Activated T-cell treated with anti-CD3 and anti-CD28 coated beads, Interleukin-2, amount 50 U/mL, for 72 hours (primary cell): Measurements from ENCODE around the gene SLC1A3. TPM values are rescaled to one million over a fixed set of nuclear protein-coding genes. Genes with fewer than 3 reads are reported as not detected.

Experiments used
- ATAC-seq, 2 donors: fragments of 150-1000 bp; cut with Tn5 transposase; replicated peaks in 1 of 2; 2 replicates each; pipeline ENCODE4 v1.10.0; 2021; ENCODE audit warnings: moderate library complexity in 2 of 2, mild to moderate bottlenecking in 1 of 2
- DNase-seq, 2 donors: peaks; one replicate each; pipeline ENCODE4 v3.0.0; 2021 to 2022; ENCODE audit warnings: mixed read lengths in 1 of 2
- H3K27ac Mint-ChIP-seq: one replicate; pipeline ENCODE4 v1.8.0; 2022; ENCODE audit warnings: mild to moderate bottlenecking, moderate library complexity, mixed read lengths
- H3K27me3 Mint-ChIP-seq: one replicate; pipeline ENCODE4 v1.8.0; 2022; ENCODE audit warnings: low read depth, mixed read lengths
- H3K36me3 Mint-ChIP-seq, 2 donors: one replicate each; pipeline ENCODE4 v1.8.0; 2022; ENCODE audit warnings: mixed read lengths in 2 of 2, mild to moderate bottlenecking in 1 of 2; ENCODE audit not compliant: insufficient read depth in 2 of 2
- H3K4me1 Mint-ChIP-seq: one replicate; pipeline ENCODE4 v1.8.0; 2022; ENCODE audit warnings: low read depth, mixed read lengths
- H3K4me3 Mint-ChIP-seq, 2 donors: one replicate each; pipeline ENCODE4 v1.8.0; 2022; ENCODE audit warnings: mild to moderate bottlenecking in 2 of 2, mixed read lengths in 2 of 2, moderate library complexity in 2 of 2
- H3K9me3 Mint-ChIP-seq, 2 donors: one replicate each; pipeline ENCODE4 v1.8.0; 2022; ENCODE audit warnings: mixed read lengths in 2 of 2
- total RNA-seq, 2 donors: library from RNA; stranded (reverse); gene quantifications; one replicate each; pipeline ENCODE4 v1.2.3, GENCODE V29; 2022

SLC1A3 gene
- total RNA-seq, 2 donors from 2014 or later: 0.62 to 1.5 TPM

DNA sequence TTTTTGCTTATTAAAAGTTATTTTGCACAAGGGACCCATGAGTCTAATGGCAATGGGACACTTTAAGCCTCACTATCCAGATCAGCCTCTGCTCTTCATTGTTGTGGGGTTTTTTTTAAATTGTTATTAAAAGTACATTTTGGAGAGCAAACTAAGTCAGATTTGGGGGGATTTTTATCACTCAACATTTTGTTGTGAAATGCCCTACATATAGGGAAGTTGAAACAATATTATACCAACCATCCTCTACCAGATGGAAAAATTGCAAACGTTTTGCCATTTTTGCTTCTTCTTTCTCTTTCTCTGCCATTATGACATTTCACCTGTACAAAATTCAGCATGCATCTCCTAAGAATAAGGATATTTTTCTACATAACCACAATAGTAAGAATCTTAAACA, 75.3 kb downstream of the SLC1A3 start:
- no peak overlapping the region for H3K27ac Mint-ChIP-seq
- DNase-seq: no peak
- H3K4me1 Mint-ChIP-seq: no peaks in the 10 kb centered on the region
- no peak for ATAC-seq
- H3K27me3 Mint-ChIP-seq: no peaks in the 10 kb centered on the region
- H3K36me3 Mint-ChIP-seq: no peaks in the 10 kb centered on the region
- H3K4me3 Mint-ChIP-seq: no peak overlapping the region
- H3K9me3 Mint-ChIP-seq: no peaks in the 10 kb centered on the region

GRCh38 chr5:36682499-36682898, 76.1 kb downstream of the SLC1A3 start:
- Mint-ChIP-seq H3K9me3 (no peaks in the 10 kb centered on the region), H3K27me3 (no peaks in the 10 kb centered on the region), H3K4me1 (no peaks in the 10 kb centered on the region)

GRCh38 chr5:36683821-36684434, 77.5 kb downstream of the SLC1A3 start:
- Mint-ChIP-seq H3K4me1 (no peaks in the 10 kb centered on the region), H3K4me3 (no peak overlapping the region), H3K27ac (no peak overlapping the region), H3K27me3 (no peaks in the 10 kb centered on the region), H3K9me3 (no peaks in the 10 kb centered on the region), H3K36me3 (no peaks in the 10 kb centered on the region)
- DNase-seq (no peak), ATAC-seq (no peak)

More at GRCh38 chr5:36682499-36682898, 76.1 kb downstream of the SLC1A3 start:
- H3K4me3 Mint-ChIP-seq: no peak overlapping the region
- DNase-seq (no peak), ATAC-seq (no peak)
- H3K27ac Mint-ChIP-seq: no peak overlapping the region
- H3K36me3 Mint-ChIP-seq: no peaks in the 10 kb centered on the region

DNA sequence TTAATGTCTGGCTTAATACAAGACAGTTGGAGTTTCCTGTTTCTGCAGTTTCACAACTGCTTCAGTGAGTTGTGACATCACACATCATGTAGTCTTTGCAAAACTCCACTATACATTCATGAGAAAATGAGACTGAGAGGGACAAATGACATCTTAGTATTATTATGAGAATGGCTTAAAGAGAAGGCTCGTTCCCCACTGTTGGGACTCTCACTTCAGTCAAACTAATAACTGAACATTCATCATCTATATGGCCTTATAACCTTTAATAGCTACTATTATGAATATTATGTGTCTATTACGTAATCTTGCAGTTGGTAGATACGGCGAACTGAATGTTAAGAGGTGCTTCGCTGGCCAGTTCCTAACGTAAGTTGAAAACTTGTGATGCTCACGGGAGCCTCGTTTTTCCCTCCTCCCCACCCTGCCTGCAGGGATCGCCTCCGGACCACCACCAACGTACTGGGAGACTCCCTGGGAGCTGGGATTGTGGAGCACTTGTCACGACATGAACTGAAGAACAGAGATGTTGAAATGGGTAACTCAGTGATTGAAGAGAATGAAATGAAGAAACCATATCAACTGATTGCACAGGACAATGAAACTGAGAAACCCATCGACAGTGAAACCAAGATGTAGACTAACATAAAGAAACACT, 79.4 kb downstream of the SLC1A3 start:
- no peak for DNase-seq
- Mint-ChIP-seq H3K27me3 (peaks cover 4% of the 10 kb centered on the region), H3K27ac (no peak overlapping the region), H3K4me1 (peaks cover 12% of the 10 kb centered on the region), H3K4me3 (no peak overlapping the region), H3K36me3 (no peaks in the 10 kb centered on the region), H3K9me3 (no peaks in the 10 kb centered on the region)
- ATAC-seq: no peak

- Mint-ChIP-seq H3K27me3 (peaks cover 14% of the 10 kb centered on the region), H3K27ac (no peak overlapping the region), H3K9me3 (no peaks in the 10 kb centered on the region), H3K36me3 (no peaks in the 10 kb centered on the region), H3K4me1 (peaks cover 15% of the 10 kb centered on the region), H3K4me3 (no peak overlapping the region)
- ATAC-seq: no peak
- DNase-seq: no peak
Measured at GRCh38 chr5:36686881-36687280, 80.5 kb downstream of the SLC1A3 start.

GRCh38 chr5:36688722-36689121, 82.3 kb downstream of the SLC1A3 start:
- DNase-seq: no peak

DNA sequence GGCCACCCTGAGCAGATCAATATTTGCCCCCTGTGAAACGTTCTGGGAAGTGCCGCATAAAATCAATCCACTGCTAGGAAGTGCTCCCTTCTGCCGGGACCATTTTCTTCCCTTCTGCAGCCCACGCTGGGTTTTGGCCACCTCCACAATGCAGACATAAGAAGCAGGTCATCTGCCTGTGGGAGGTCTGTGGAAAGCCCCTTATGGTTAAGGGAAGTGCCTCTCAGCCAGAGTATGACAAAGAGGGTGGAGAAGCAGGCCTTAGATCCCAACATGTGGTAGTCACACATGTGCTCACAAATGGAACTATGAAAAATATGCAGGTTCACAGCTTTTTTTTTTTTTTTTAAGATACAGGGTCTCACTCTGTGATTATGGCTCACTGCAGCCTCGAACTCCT, 82.8 kb downstream of the SLC1A3 start:
- DNase-seq (no peak), ATAC-seq (no peak)
- Mint-ChIP-seq H3K27me3 (peaks cover 26% of the 10 kb centered on the region), H3K4me3 (peak overlapping the region in 1 of 2 donors; percentile 12), H3K9me3 (no peaks in the 10 kb centered on the region), H3K27ac (no peak overlapping the region), H3K4me1 (peaks cover 15% of the 10 kb centered on the region), H3K36me3 (no peaks in the 10 kb centered on the region)

More at GRCh38 chr5:36688722-36689121, 82.3 kb downstream of the SLC1A3 start:
- peaks cover 26% of the 10 kb centered on the region for H3K27me3 Mint-ChIP-seq
- peak overlapping the region in 1 of 2 donors; percentile 12 for H3K4me3 Mint-ChIP-seq
- H3K4me1 Mint-ChIP-seq: peaks cover 15% of the 10 kb centered on the region
- H3K27ac Mint-ChIP-seq: no peak overlapping the region
- no peak for ATAC-seq
- H3K36me3 Mint-ChIP-seq: no peaks in the 10 kb centered on the region
- no peaks in the 10 kb centered on the region for H3K9me3 Mint-ChIP-seq

DNA sequence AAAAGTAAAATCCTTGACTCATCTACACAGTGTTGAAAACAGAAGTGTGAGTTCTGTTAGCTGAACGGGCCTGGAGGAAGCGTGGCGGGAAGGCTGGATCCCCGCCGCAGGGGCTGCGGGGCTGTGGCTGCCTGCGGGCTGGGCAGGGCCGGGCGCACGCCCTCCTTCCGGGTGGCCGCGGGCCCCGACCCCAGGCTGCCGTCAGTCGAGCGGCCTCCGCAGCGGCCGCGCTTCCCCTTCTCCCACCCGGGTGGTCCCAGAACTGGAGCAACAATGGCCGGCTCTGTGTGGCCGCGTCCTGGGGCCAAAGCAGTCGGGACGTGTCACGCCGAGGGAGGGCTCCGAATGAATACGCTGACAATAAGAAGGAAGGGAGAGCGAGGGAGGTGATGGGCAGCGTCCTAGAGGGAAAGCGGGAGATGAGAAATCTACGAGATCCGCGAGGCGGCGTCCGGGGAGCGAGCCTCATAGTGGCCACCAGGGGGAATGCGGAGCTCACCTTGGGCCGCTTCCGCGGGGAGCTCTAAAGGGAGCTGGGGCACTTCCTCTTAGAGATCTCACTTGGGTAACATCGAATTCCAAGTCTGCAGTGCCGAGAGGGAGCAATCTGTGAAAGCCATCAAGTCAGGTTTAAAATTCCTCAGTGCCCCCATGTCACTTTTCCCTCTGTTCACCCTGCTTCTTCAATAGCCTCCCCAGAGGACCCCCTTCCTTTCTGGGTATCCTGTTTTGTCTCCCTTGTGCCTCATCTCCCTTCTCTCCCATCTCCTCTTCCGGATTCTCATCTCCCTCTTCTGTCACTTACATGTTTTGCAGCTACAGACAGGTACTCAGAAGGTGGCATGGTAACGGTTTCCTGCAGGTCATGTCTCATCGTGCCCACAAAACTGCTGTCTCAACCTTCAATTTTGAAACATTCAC, 83.9 kb downstream of the SLC1A3 start:
- no peaks in the 10 kb centered on the region for H3K36me3 Mint-ChIP-seq
- peaks cover 26% of the 10 kb centered on the region for H3K27me3 Mint-ChIP-seq
- no peaks in the 10 kb centered on the region for H3K9me3 Mint-ChIP-seq
- DNase-seq (peak; percentile 73 to 75), ATAC-seq (peak; percentile 83 to 85)
- no peak overlapping the region for H3K27ac Mint-ChIP-seq
- H3K4me1 Mint-ChIP-seq: peaks cover 15% of the 10 kb centered on the region
- H3K4me3 Mint-ChIP-seq: peak overlapping the region; percentile 62 to 88

GRCh38 chr5:36691226-36691625, 84.8 kb downstream of the SLC1A3 start:
- Mint-ChIP-seq H3K27ac (no peak overlapping the region), H3K27me3 (peaks cover 26% of the 10 kb centered on the region), H3K9me3 (no peaks in the 10 kb centered on the region), H3K4me1 (peaks cover 15% of the 10 kb centered on the region), H3K36me3 (no peaks in the 10 kb centered on the region), H3K4me3 (peak overlapping the region in 1 of 2 donors; percentile 41)
- no peak for DNase-seq
- ATAC-seq: no peak

GRCh38 chr5:36691696-36692371, 85.4 kb downstream of the SLC1A3 start:
- Mint-ChIP-seq H3K9me3 (no peaks in the 10 kb centered on the region), H3K27me3 (peaks cover 26% of the 10 kb centered on the region), H3K36me3 (no peaks in the 10 kb centered on the region), H3K4me3 (no peak overlapping the region), H3K4me1 (peaks cover 15% of the 10 kb centered on the region), H3K27ac (no peak overlapping the region)
- ATAC-seq (no peak), DNase-seq (no peak)

GRCh38 chr5:36692791-36693763, 86.7 kb downstream of the SLC1A3 start:
- peaks cover 15% of the 10 kb centered on the region for H3K4me1 Mint-ChIP-seq
- peaks cover 26% of the 10 kb centered on the region for H3K27me3 Mint-ChIP-seq
- DNase-seq: peak; percentile 60 to 63
- peak; percentile 68 to 72 for ATAC-seq
- H3K9me3 Mint-ChIP-seq: no peaks in the 10 kb centered on the region
- no peaks in the 10 kb centered on the region for H3K36me3 Mint-ChIP-seq
- H3K27ac Mint-ChIP-seq: no peak overlapping the region
- H3K4me3 Mint-ChIP-seq: peak overlapping the region; percentile 20 to 40

DNA sequence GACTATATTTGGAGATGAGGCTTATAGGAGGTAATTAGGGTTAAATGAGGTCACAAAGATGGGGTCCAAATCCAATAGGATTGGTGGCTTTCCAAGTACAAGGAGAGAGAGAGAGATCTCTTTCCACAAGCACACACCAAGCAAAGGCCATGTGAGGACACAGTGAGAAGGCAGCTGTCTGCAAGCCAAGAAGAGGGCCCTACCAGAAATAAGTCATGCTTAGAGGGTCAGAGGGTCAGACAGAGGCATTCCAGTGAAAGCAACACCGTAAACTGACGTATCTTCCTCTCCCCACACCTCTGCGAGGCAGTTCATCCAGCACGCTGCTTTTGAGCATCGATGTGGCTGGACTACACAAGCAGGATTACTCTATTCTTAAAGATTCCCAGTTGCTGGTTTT, 87.9 kb downstream of the SLC1A3 start:
- ATAC-seq: no peak
- Mint-ChIP-seq H3K9me3 (no peaks in the 10 kb centered on the region), H3K4me1 (peaks cover 15% of the 10 kb centered on the region), H3K36me3 (no peaks in the 10 kb centered on the region), H3K27ac (no peak overlapping the region), H3K4me3 (no peak overlapping the region), H3K27me3 (peaks cover 26% of the 10 kb centered on the region)
- DNase-seq: no peak
